Measurements from ENCODE around the gene PALLD. TPM values are rescaled to one million over a fixed set of nuclear protein-coding genes. Genes with fewer than 3 reads are reported as not detected.
"Not testable (repeated sequence)": the region's sequence is repeated elsewhere in the genome, so short reads cannot be mapped to it uniquely, and the experiment has no call there.

Gene PALLD
- 204 TPM for total RNA-seq

DNA sequence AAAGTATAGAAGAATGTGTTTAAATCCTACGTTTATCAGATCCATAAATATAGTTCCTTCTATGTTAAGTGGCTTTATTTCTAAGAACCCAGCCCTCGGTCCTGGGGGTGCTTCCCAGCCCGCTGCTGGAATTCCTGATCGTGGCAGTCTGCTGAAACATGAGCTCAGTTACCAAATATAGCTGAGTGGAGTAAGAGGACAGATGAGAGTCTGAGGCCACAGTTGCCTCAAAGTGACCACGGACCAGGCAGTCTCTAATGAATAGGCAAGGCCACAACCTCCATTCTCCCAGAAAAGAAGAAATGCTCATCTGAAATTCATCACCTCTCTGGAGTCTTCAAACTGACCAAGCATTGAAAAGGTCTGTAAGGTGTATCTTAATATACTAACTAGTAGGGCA, at the start of gene PALLD:
Gene PALLD (plus strand): TSS at position 219 of the 400 bp plus-strand sequence.
- Histone ChIP-seq H3K9me3 (no peaks in the 10 kb centered on the region), H3K27me3 (no peaks in the 10 kb centered on the region), H3K4me1 (no peaks in the 10 kb centered on the region), H3K4me3 (no peak within 1 kb of the TSS), H3K36me3 (no peaks in the 10 kb centered on the region), H3K27ac (no peak within 1 kb of the TSS)
- TF ChIP-seq, protein P1, sequence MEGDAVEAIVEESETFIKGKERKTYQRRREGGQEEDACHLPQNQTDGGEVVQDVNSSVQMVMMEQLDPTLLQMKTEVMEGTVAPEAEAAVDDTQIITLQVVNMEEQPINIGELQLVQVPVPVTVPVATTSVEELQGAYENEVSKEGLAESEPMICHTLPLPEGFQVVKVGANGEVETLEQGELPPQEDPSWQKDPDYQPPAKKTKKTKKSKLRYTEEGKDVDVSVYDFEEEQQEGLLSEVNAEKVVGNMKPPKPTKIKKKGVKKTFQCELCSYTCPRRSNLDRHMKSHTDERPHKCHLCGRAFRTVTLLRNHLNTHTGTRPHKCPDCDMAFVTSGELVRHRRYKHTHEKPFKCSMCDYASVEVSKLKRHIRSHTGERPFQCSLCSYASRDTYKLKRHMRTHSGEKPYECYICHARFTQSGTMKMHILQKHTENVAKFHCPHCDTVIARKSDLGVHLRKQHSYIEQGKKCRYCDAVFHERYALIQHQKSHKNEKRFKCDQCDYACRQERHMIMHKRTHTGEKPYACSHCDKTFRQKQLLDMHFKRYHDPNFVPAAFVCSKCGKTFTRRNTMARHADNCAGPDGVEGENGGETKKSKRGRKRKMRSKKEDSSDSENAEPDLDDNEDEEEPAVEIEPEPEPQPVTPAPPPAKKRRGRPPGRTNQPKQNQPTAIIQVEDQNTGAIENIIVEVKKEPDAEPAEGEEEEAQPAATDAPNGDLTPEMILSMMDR (IDR thresholded peaks at IDR 0.05): no peak
- DNase-seq (ENCODE audit: low spot score in 2 of 2): no peak
- intact Hi-C loops (cut with DNase I): no loop called here

DNA sequence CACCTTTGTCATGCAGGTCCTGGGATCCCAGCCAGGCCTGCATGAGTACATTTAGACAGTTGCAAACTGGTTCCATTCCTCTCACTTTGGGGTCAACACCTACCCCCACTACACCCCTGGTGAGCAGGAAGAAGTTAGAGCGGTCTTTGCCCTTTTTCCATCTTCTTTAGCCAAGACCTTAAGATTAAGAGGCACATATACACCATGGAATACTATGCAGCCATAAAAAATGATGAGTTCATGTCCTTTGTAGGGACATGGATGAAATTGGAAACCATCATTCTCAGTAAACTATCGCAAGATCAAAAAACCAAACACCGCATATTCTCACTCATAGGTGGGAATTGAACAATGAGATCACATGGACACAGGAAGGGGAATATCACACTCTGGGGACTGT, 47.8 kb upstream of the PALLD start:
- intact Hi-C loops (cut with DNase I); H3K27ac ChIP-seq; DNase-seq (ENCODE audit: low spot score in 2 of 2); H3K9me3 ChIP-seq; H3K4me3 ChIP-seq; H3K27me3 ChIP-seq; H3K4me1 ChIP-seq; H3K36me3 ChIP-seq: not testable (repeated sequence)

DNA sequence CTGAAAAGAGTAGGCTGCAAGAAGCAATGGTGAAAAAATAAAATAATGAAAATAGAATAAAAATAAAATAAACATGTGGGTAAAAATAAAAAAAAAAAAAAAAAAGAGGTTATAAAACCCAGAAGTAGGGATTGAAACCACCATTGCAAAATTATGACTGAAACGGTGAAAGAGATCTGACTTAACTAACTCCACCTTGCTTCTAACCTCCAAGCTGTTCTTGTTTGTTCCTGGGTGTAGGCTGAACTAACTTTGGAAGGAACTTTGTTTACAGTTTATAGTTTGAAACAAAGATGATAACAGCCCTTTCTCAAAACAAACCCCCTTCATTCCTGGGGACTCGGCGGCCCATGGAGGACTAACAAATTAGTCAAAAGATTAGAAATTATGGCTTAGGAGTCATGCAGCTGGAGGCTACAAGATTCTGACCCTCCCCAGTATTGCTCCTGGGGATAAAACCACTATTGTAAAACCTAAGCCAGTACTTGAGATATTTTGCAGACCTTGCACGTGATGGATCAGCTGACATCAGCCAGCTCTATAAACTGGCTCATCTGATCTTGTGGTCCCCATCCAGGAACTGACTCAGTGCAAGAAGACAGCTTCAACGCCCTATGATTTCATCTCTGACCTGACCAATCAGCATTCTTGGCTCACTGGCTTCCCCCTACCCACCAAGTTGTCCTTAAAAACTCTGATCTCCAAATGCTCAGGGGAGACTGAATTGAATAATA, 47.0 kb upstream of the PALLD start:
- no peaks in the 10 kb centered on the region for H3K9me3 ChIP-seq
- TF ChIP-seq, protein P1 (IDR thresholded peaks at IDR 0.05): no peak
- no peaks in the 10 kb centered on the region for H3K27me3 ChIP-seq
- no peak overlapping the region for H3K4me3 ChIP-seq
- no peaks in the 10 kb centered on the region for H3K4me1 ChIP-seq
- intact Hi-C loops (cut with DNase I): no loop called here
- no peak for DNase-seq (ENCODE audit: low spot score in 2 of 2)
- no peak overlapping the region for H3K27ac ChIP-seq
- no peaks in the 10 kb centered on the region for H3K36me3 ChIP-seq

- Histone ChIP-seq H3K36me3 (peaks cover 0 to 4% of the 10 kb centered on the region in 2 donors), H3K4me1 (no peaks in the 10 kb centered on the region), H3K27ac (no peak overlapping the region), H3K9me3 (no peaks in the 10 kb centered on the region), H3K27me3 (no peaks in the 10 kb centered on the region), H3K4me3 (no peak overlapping the region)
- TF ChIP-seq, protein P1 (IDR thresholded peaks at IDR 0.05): no peak
- intact Hi-C loops (cut with DNase I): no loop called here
- no peak for DNase-seq (ENCODE audit: low spot score in 2 of 2)
These were observed 45.5 kb upstream of the PALLD start for GRCh38 chr4:168451331-168451730.

GRCh38 chr4:168451744-168452390, 45.0 kb upstream of the PALLD start:
- no peak for DNase-seq (ENCODE audit: low spot score in 2 of 2)
- Histone ChIP-seq H3K27ac (no peak overlapping the region), H3K4me3 (no peak overlapping the region), H3K27me3 (no peaks in the 10 kb centered on the region), H3K36me3 (peaks cover 0 to 4% of the 10 kb centered on the region in 2 donors), H3K9me3 (no peaks in the 10 kb centered on the region), H3K4me1 (no peaks in the 10 kb centered on the region)
- TF ChIP-seq, protein P1 (IDR thresholded peaks at IDR 0.05): no peak
- intact Hi-C loops (cut with DNase I): no loop called here

DNA sequence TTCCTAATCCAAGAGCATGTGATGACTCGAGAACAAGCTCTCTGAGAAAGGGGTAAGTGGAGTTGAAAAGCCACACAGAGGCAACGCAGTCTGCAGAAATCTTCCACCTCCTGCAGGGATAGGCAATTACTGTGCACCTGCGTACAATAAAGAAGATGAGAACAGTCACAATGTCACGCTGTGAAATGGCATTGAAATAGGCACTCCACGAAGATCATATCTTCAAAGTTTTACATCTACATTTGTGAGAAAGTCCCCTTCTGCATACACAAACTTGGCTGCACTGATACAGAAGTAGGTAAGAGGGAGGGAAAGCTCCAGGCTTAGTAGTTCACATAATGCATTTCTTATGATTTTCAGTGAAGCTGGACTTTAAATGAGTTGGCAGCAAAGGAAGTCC, 43.7 kb upstream of the PALLD start:
- Histone ChIP-seq H3K4me3 (no peak overlapping the region), H3K9me3 (no peaks in the 10 kb centered on the region), H3K36me3 (peaks cover 0 to 4% of the 10 kb centered on the region in 2 donors), H3K4me1 (no peaks in the 10 kb centered on the region), H3K27me3 (no peaks in the 10 kb centered on the region), H3K27ac (no peak overlapping the region)
- DNase-seq (ENCODE audit: low spot score in 2 of 2): no peak
- intact Hi-C loops (cut with DNase I): no loop called here
- TF ChIP-seq, protein P1 (IDR thresholded peaks at IDR 0.05): no peak

DNA sequence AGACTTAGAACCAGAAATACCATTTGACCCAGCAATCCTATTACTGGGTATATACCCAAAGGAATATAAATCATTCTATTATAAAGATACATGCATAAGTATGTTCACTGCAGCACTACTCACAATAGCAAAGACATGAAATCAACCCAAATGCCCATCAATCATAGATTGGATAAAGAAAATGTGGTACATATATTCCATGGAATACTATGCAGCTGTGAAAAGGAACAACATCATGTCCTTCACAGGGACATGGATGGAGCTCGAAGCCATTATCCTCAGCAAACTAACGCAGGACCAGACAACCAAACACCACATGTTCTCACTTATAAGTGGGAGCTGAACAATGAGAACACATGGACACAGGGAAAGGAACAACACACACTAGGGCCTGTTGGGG, 38.6 kb upstream of the PALLD start:
- intact Hi-C loops (cut with DNase I); H3K36me3 ChIP-seq; H3K4me1 ChIP-seq; H3K27ac ChIP-seq; DNase-seq (ENCODE audit: low spot score in 2 of 2); H3K9me3 ChIP-seq; H3K4me3 ChIP-seq; H3K27me3 ChIP-seq: not testable (repeated sequence)
